GM12878 (cell line): ENCODE results near the gene C11orf98. TPM values are rescaled to one million over a fixed set of nuclear protein-coding genes. Genes with fewer than 3 reads are reported as not detected.

Experiments used
- ATAC-seq: fragments of 200-7000 bp; cut with Tn5 transposase; 3 replicates; pipeline ENCODE4 v1.9.1; 2020; ENCODE audit warnings: mild to moderate bottlenecking, moderate library complexity
- BruUV-seq: library from RNA; stranded (reverse); fragments of 400-500 nt; replicated peaks from 2 replicates; lab custom pipeline; 2021; lab: Mats Ljungman, UMichigan
- CTCF ChIA-PET: fragments of 300-600 bp; sonication (Branson Sonifier 250); formaldehyde crosslinking; extraction: SDS; loops from one replicate; lab custom pipeline; 2021; ENCODE audit warnings: inconsistent platforms; lab: Yijun Ruan, JAX
- POLR2A ChIA-PET: fragments of 350-600 bp; formaldehyde crosslinking; extraction: SDS; loops from one replicate; lab custom pipeline; 2021; ENCODE audit warnings: inconsistent platforms; lab: Charles Lee
- RAD21 ChIA-PET: fragments of 300-600 bp; sonication (Branson Sonifier 250); formaldehyde crosslinking; loops from one replicate; lab custom pipeline; 2023; ENCODE audit warnings: antibody characterized with exemption; ENCODE audit not compliant: unreplicated experiment; lab: Charles Lee
- SMC1A ChIA-PET: fragments of 300-600 bp; sonication (Branson Sonifier 250); formaldehyde crosslinking; loops from one replicate; lab custom pipeline; 2023; ENCODE audit not compliant: unreplicated experiment, uncharacterized antibody; lab: Charles Lee
- DNase-seq: peaks from one replicate; pipeline ENCODE4 v3.0.0-alpha.2; 2011; ENCODE audit warnings: low read depth, low spot score
- FAIRE-seq: peaks from 3 replicates; lab custom pipeline; 2011; peaks lifted over from hg19 to GRCh38; lab: Jason Lieb, UNC
- H2AFZ ChIP-seq: 2 replicates; pipeline ENCODE4 v1.6.0; 2011; ENCODE audit warnings: low read depth, low read length, control low read depth; ENCODE audit not compliant: control insufficient read depth
- H3K27ac ChIP-seq: 2 replicates; pipeline ENCODE4 v1.5.1; 2011; ENCODE audit warnings: control low read depth; ENCODE audit not compliant: control insufficient read depth, insufficient read depth
- H3K27me3 ChIP-seq, 2 experiments: replicated peaks in 1 of 2; 2 replicates each; pipeline versions ENCODE4 v1.6.0 to v1.6.1; 2011; ENCODE audit warnings: low read length in 1 of 2; ENCODE audit not compliant: control insufficient read depth in 2 of 2, insufficient read depth in 2 of 2
- H3K36me3 ChIP-seq, 2 experiments: 2 replicates each; pipeline ENCODE4 v1.5.1; 2011; ENCODE audit warnings: low read length in 1 of 2; ENCODE audit not compliant: control insufficient read depth in 2 of 2, insufficient read depth in 2 of 2
- H3K4me1 ChIP-seq: 2 replicates; pipeline ENCODE4 v1.6.1; 2011; ENCODE audit warnings: mild to moderate bottlenecking, low read length, moderate library complexity, mixed read lengths; ENCODE audit not compliant: control insufficient read depth, insufficient read depth
- H3K4me2 ChIP-seq: 2 replicates; pipeline ENCODE4 v1.6.0; 2011; ENCODE audit warnings: control low read depth; ENCODE audit not compliant: control insufficient read depth, insufficient read depth
- H3K4me3 ChIP-seq: fragments of 200-600 bp; sonication (generic); 2 replicates; pipeline ENCODE4 v1.5.1; 2016
- H3K79me2 ChIP-seq: 2 replicates; pipeline ENCODE4 v1.6.0; 2011; ENCODE audit warnings: low read length; ENCODE audit not compliant: control insufficient read depth, insufficient read depth
- H3K9ac ChIP-seq: 2 replicates; pipeline ENCODE4 v1.8.0; 2011; ENCODE audit warnings: low read length, control low read depth, mixed read lengths; ENCODE audit not compliant: control insufficient read depth, insufficient read depth
- H3K9me3 ChIP-seq: replicated peaks from 3 replicates; pipeline ENCODE4 v1.5.1; 2011; ENCODE audit warnings: mild to moderate bottlenecking, low read length; ENCODE audit not compliant: control insufficient read depth, insufficient read depth
- H4K20me1 ChIP-seq: 2 replicates; pipeline ENCODE4 v1.6.0; 2011; ENCODE audit not compliant: control insufficient read depth, insufficient read depth
- CBX5 ChIP-seq: sonication (generic); IDR thresholded peaks from 2 replicates; pipeline ENCODE4 v1.6.1; 2016; ENCODE audit warnings: low read depth, moderate library complexity, mild to moderate bottlenecking, inconsistent platforms
- CEBPB ChIP-seq, 2 experiments: fragments of 150-350 bp in 1 of 2; IDR thresholded peaks; 2 replicates each; pipeline ENCODE4 v1.6.1; 2012 to 2014; ENCODE audit warnings: low read depth in 2 of 2, low read length in 2 of 2, borderline replicate concordance in 1 of 2, inconsistent platforms in 1 of 2
- CREM ChIP-seq: IDR thresholded peaks from 2 replicates; pipeline ENCODE4 v1.6.1; 2014; ENCODE audit warnings: antibody characterized with exemption, low read depth
- KDM1A ChIP-seq: fragments of 200-600 bp; sonication (generic); IDR thresholded peaks from 2 replicates; pipeline ENCODE4 v1.6.1; 2016; ENCODE audit warnings: borderline replicate concordance
- RAD21 ChIP-seq: IDR thresholded peaks from 2 replicates; pipeline ENCODE4 v1.6.1; 2011; ENCODE audit warnings: mild to moderate bottlenecking, low read depth, low read length, moderate library complexity; ENCODE audit not compliant: insufficient read depth
- RUNX3 ChIP-seq: IDR thresholded peaks from 2 replicates; pipeline ENCODE4 v1.6.1; 2012; ENCODE audit warnings: low read length, inconsistent platforms
- WRNIP1 ChIP-seq: IDR thresholded peaks from 2 replicates; pipeline ENCODE4 v1.6.1; 2011; ENCODE audit warnings: low read depth, low read length, improper control_type of control experiment, borderline replicate concordance
- ZBTB33 ChIP-seq: fragments of 450-650 bp; IDR thresholded peaks from 2 replicates; pipeline ENCODE4 v1.6.1; 2017; ENCODE audit warnings: mild to moderate bottlenecking
- ZSCAN29 ChIP-seq: fragments of 450-650 bp; IDR thresholded peaks from 2 replicates; pipeline ENCODE4 v1.6.1; 2017; ENCODE audit warnings: mild to moderate bottlenecking, moderate library complexity
- WGBS: methylation state at CpG from one replicate; pipeline ENCODE4 v1.1.6; 2016; ENCODE audit warnings: low lambda C conversion rate; ENCODE audit not compliant: insufficient replicate concordance, insufficient coverage; ENCODE audit errors: missing lambda C conversion rate; 5-methylcytosine and 5-hydroxymethylcytosine counted together
- in situ Hi-C: fragments of 300-500 bp; cut with MboI; formaldehyde crosslinking; loops from 9 replicates; pipeline ENCODE4 v1.14.3; 2018; ENCODE audit warnings: mixed read lengths
- intact Hi-C: fragments of 100-400 bp; cut with micrococcal nuclease; formaldehyde crosslinking; loops from one replicate; pipeline ENCODE4 v1.14.2; 2022; ENCODE audit not compliant: unreplicated experiment
- polyA plus RNA-seq, 11 experiments: library from polyadenylated mRNA; depleted of rRNA in 4 of 11; unstranded in 6 of 11; stranded (reverse) in 5 of 11; fragments of >200 nt; fragmentation: Nextera tagmentation in 4 of 11; fragmentation: Illumina TruSeq in 1 of 11; extraction: Ambion mirVana in 4 of 11; extraction: Trizol in 1 of 11; gene quantifications; 1 replicate in 1 of 11; 2 replicates in 10 of 11; pipeline versions ENCODE4 v1.2.1 to v1.2.3, GENCODE V29; 2011 to 2016; ENCODE audit warnings: inconsistent platforms in 2 of 11, missing spikeins in 2 of 11, low read depth in 1 of 11
- total RNA-seq, 4 experiments: library from RNA; depleted of rRNA in 3 of 4; stranded (reverse); fragments of >200 nt in 3 of 4; fragmentation: Illumina TruSeq in 1 of 4; extraction: Trizol in 1 of 4; gene quantifications; 2 replicates each; pipeline versions ENCODE4 v1.2.1 to v1.2.3, GENCODE V29; 2013 to 2021
- TF ChIP-seq, protein P1 (sequence below): IDR thresholded peaks from 2 replicates; pipeline ENCODE4 v1.6.1; 2011; ENCODE audit warnings: borderline replicate concordance, low read depth, mild to moderate bottlenecking, moderate library complexity, low read length; ENCODE audit not compliant: insufficient read depth, poor library complexity, severe bottlenecking
- TF ChIP-seq, protein P2 (sequence below): IDR thresholded peaks from 2 replicates; pipeline ENCODE4 v1.6.1; 2012; ENCODE audit warnings: low read depth, low read length, improper control_type of control experiment
- TF ChIP-seq, protein P3 (sequence below): IDR thresholded peaks from 2 replicates; pipeline ENCODE4 v1.6.1; 2011; ENCODE audit warnings: borderline replicate concordance, low read depth, mild to moderate bottlenecking, moderate library complexity, mixed read lengths, low read length; ENCODE audit not compliant: insufficient read depth; ENCODE audit errors: extremely low read length

The C11orf98 gene
- total and polyA plus RNA-seq, 10 of the 15 experiments (the other 5 are each of a cell fraction or from before 2014, with no cell fraction given) = 62.5 to 270 (median 162) TPM

- BruUV-seq = no TSS peak
- intact Hi-C loops (no loop called here), in situ Hi-C loops (no loop called here)
- FAIRE-seq (no peak), ATAC-seq (no peak), DNase-seq (no peak)
- Histone ChIP-seq H3K4me3 (no peak overlapping the region), H3K36me3 (no peaks in the 10 kb centered on the region; a peak in 2 of 4 replicates), H2AFZ (no peak overlapping the region), H3K9ac (no peak overlapping the region), H3K4me2 (no peak overlapping the region), H3K27me3 (no peaks in the 10 kb centered on the region), H3K9me3 (no peaks in the 10 kb centered on the region), H3K79me2 (peaks cover 16% of the 10 kb centered on the region), H3K4me1 (peaks cover 11% of the 10 kb centered on the region), H3K27ac (no peak overlapping the region), H4K20me1 (no peaks in the 10 kb centered on the region)
- TF ChIP-seq CREM (no peak), KDM1A (no peak), RUNX3 (no peak), ZSCAN29 (no peak), WRNIP1 (no peak), RAD21 (no peak), CBX5 (no peak), ZBTB33 (no peak), CEBPB (IDR thresholded peaks at IDR 0.05; ENCODE audit: borderline replicate concordance in 1 of 2, low read depth in 2 of 2, low read length in 2 of 2) (no peak)
- TF ChIP-seq, protein P1, sequence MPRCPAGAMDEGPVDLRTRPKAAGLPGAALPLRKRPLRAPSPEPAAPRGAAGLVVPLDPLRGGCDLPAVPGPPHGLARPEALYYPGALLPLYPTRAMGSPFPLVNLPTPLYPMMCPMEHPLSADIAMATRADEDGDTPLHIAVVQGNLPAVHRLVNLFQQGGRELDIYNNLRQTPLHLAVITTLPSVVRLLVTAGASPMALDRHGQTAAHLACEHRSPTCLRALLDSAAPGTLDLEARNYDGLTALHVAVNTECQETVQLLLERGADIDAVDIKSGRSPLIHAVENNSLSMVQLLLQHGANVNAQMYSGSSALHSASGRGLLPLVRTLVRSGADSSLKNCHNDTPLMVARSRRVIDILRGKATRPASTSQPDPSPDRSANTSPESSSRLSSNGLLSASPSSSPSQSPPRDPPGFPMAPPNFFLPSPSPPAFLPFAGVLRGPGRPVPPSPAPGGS = no peak
- TF ChIP-seq, protein P2, sequence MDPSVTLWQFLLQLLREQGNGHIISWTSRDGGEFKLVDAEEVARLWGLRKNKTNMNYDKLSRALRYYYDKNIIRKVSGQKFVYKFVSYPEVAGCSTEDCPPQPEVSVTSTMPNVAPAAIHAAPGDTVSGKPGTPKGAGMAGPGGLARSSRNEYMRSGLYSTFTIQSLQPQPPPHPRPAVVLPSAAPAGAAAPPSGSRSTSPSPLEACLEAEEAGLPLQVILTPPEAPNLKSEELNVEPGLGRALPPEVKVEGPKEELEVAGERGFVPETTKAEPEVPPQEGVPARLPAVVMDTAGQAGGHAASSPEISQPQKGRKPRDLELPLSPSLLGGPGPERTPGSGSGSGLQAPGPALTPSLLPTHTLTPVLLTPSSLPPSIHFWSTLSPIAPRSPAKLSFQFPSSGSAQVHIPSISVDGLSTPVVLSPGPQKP = no peak
- TF ChIP-seq, protein P3, sequence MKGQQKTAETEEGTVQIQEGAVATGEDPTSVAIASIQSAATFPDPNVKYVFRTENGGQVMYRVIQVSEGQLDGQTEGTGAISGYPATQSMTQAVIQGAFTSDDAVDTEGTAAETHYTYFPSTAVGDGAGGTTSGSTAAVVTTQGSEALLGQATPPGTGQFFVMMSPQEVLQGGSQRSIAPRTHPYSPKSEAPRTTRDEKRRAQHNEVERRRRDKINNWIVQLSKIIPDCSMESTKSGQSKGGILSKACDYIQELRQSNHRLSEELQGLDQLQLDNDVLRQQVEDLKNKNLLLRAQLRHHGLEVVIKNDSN = no peak
- POLR2A ChIA-PET = no interaction called here
- CTCF ChIA-PET = no interaction called here
- WGBS = 65% methylated on average over 7 of the region's 7 CpGs
- RAD21 ChIA-PET = no interaction called here
- SMC1A ChIA-PET = no interaction called here
These were observed 49.5 kb downstream of the C11orf98 start for GRCh38 chr11:62615521-62615920.
